ENCODE measurements around the gene SPTLC2. TPM values are rescaled to one million over a fixed set of nuclear protein-coding genes. Genes with fewer than 3 reads are reported as not detected.

SPTLC2 gene
- total RNA-seq, 1 experiment from 2014 or later = 44.7 TPM

- TF ChIP-seq YY1 (IDR thresholded peaks at IDR 0.05; ENCODE audit: extremely low read depth, insufficient replicate concordance, low read depth, low read length) (no peak), ATF3 (IDR thresholded peaks at IDR 0.05) (no peak), ZNF274 (IDR thresholded peaks at IDR 0.05; ENCODE audit: low read depth, low read length) (no peak)
- TF ChIP-seq, protein P1, sequence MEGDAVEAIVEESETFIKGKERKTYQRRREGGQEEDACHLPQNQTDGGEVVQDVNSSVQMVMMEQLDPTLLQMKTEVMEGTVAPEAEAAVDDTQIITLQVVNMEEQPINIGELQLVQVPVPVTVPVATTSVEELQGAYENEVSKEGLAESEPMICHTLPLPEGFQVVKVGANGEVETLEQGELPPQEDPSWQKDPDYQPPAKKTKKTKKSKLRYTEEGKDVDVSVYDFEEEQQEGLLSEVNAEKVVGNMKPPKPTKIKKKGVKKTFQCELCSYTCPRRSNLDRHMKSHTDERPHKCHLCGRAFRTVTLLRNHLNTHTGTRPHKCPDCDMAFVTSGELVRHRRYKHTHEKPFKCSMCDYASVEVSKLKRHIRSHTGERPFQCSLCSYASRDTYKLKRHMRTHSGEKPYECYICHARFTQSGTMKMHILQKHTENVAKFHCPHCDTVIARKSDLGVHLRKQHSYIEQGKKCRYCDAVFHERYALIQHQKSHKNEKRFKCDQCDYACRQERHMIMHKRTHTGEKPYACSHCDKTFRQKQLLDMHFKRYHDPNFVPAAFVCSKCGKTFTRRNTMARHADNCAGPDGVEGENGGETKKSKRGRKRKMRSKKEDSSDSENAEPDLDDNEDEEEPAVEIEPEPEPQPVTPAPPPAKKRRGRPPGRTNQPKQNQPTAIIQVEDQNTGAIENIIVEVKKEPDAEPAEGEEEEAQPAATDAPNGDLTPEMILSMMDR (IDR thresholded peaks at IDR 0.05 in 2 of 3, conservative IDR thresholded peaks at IDR 0.05 in 1 of 3; ENCODE audit: borderline replicate concordance in 1 of 3, insufficient read depth in 1 of 3, low read depth in 2 of 3, low read length in 2 of 3) = no peak
Observed at GRCh38 chr14:77542421-77543239, 73.8 kb downstream of the SPTLC2 start (continued).

DNA sequence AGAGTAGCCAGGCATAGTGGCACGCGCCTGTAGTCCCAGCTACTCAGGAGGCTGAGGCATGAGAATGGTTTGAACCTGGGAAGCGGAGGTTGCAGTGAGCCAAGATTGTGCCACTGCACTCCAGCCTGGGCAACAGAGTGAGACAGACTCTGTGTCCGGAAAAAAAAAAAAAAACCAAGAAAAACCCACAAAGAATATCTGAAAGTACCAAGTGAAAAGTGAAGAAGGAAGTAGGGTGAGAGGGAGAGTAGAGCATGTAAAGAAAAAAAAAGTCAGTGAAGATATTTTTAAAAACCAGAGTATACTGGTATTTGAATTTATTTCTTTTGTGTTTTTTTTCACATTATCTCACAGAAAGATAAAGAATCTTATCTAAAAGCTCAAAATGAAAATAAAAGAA, 74.5 kb downstream of the SPTLC2 start:
- H3K36me3 ChIP-seq (ENCODE audit: control insufficient read depth in 1 of 2, insufficient read depth in 2 of 2, low read length in 2 of 2) = peaks cover 0 to 4% of the 10 kb centered on the region in 2 experiments; a peak in 2 of 4 replicates
- ATAC-seq = no peak
- POLR2A ChIA-PET = no interaction called here
- CTCF ChIA-PET = no interaction called here
- H4K20me1 ChIP-seq (ENCODE audit: insufficient read depth) = no peaks in the 10 kb centered on the region
- no peak overlapping the region for H3K27ac ChIP-seq (ENCODE audit: low read depth, low read length)
- no peaks in the 10 kb centered on the region for H3K4me1 ChIP-seq (ENCODE audit: control insufficient read depth in 1 of 2, insufficient read depth in 2 of 2, low read length in 2 of 2)
- H2AFZ ChIP-seq (ENCODE audit: low read depth, low read length, poor library complexity, severe bottlenecking) = no peak overlapping the region
- DNase-seq (ENCODE audit: low read depth, low spot score) = no peak
- no TSS peak for BruUV-seq (replicated peaks)
- H3K9me3 ChIP-seq (ENCODE audit: control insufficient read depth in 1 of 2, insufficient read depth in 1 of 2, low read depth in 1 of 2, low read length in 2 of 2) = no peaks in the 10 kb centered on the region
- no peaks in the 10 kb centered on the region for H3K9me2 ChIP-seq (ENCODE audit: insufficient read depth)
- RAD21 ChIA-PET (ENCODE audit: low non-redundant PET in 1 of 2, low total read pairs in 2 of 2, uncharacterized antibody in 2 of 2, unreplicated experiment in 2 of 2) = no interaction called here
- H3K4me3 ChIP-seq (replicated peaks in 1 of 2; ENCODE audit: low read depth in 1 of 2, low read length in 2 of 2) = no peak overlapping the region
- intact Hi-C loops (cut with micrococcal nuclease) = no loop called here
- H3K79me2 ChIP-seq (ENCODE audit: insufficient read depth, low read length) = no peaks in the 10 kb centered on the region
- no peak overlapping the region for H3K9ac ChIP-seq (ENCODE audit: low read length)
- no peaks in the 10 kb centered on the region for H3K27me3 ChIP-seq (ENCODE audit: insufficient read depth, low read length)
- no peak overlapping the region for H3K4me2 ChIP-seq (ENCODE audit: low read length)
- TF ChIP-seq EZH2phosphoT487 (IDR thresholded peaks at IDR 0.05; ENCODE audit: borderline replicate concordance) = no peak
- TF ChIP-seq SIN3A (IDR thresholded peaks at IDR 0.05; ENCODE audit: low read depth) = no peak
- TF ChIP-seq, protein P2, sequence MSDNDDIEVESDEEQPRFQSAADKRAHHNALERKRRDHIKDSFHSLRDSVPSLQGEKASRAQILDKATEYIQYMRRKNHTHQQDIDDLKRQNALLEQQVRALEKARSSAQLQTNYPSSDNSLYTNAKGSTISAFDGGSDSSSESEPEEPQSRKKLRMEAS (IDR thresholded peaks at IDR 0.05) = no peak
- TF ChIP-seq JUND (IDR thresholded peaks at IDR 0.05) = no peak
- no peak for TF ChIP-seq SRF (IDR thresholded peaks at IDR 0.05; ENCODE audit: low read depth)
- TF ChIP-seq ZFX (IDR thresholded peaks at IDR 0.05) = no peak
- no peak for TF ChIP-seq CBX3 (IDR thresholded peaks at IDR 0.05; ENCODE audit: low read depth)
- no peak for TF ChIP-seq SP1 (IDR thresholded peaks at IDR 0.05; ENCODE audit: low read depth)
- no peak for TF ChIP-seq REST (IDR thresholded peaks at IDR 0.05; ENCODE audit: low read depth)
- no peak for TF ChIP-seq TCF7L2 (IDR thresholded peaks at IDR 0.05; ENCODE audit: borderline replicate concordance, extremely low read depth, insufficient read depth, insufficient read length)
- no peak for TF ChIP-seq YY1 (IDR thresholded peaks at IDR 0.05; ENCODE audit: extremely low read depth, insufficient replicate concordance, low read depth, low read length)
- TF ChIP-seq CEBPB (IDR thresholded peaks at IDR 0.05; ENCODE audit: low read depth) = no peak
- no peak for TF ChIP-seq POLR2A (IDR thresholded peaks at IDR 0.05; ENCODE audit: borderline replicate concordance, extremely low read depth, insufficient read depth, insufficient read length)
- TF ChIP-seq EZH2 (IDR thresholded peaks at IDR 0.05) = no peak
- TF ChIP-seq RAD21 (IDR thresholded peaks at IDR 0.05; ENCODE audit: low read depth) = no peak
